Measurements from ENCODE around the gene CSK. TPM values are rescaled to one million over a fixed set of nuclear protein-coding genes. Genes with fewer than 3 reads are reported as not detected.

The CSK gene
- total RNA-seq, 1 donor from 2014 or later = 83.8 TPM

DNA sequence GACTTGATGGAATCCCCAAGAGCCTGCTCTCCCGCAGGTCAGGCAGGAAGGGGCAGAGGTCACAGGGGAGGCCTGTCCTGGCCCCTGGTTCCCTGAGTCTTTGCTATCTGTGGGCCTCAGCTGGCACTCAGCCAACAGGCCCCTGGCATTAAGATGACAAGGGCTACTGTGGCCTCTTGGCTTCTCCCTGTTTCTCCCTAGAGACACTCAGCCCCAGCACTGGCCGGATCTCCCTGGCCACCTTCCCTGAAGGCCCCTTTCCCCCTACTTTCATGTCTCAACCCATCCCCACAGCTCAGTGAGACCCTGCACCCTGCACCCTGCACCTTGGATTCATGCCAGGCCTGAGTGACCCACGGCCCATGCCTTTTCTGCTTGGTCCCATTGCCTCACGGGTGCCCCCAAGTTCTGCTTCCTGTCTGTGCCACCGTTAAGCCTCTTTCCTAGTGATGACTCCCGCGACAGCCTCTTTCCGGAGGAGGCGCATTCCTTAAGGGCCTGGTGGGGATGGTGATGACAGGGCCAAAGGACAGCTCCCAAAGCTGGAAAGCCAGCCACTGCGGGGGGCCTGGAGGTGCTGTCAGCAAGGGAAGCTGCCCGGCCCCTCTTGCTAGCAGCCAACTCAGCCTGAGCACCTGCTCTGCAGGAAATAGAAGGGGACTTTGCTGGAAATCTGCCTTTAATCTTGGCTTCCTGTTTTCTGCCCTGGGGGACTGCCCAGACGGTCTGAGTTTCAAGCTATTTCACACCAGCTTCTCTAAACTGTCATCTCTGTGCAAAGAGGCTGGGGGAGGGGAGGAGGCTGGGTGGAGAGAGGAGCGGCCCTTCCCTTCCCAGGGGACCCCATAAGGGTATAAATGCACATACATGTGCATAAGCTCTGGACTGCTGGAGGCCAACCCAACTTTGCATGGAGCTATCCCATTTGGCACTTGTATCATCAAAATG lies 4.8 kb upstream of the CSK start:
- Histone ChIP-seq H3K4me3 (no peak overlapping the region), H3K4me1 (peaks cover 53% of the 10 kb centered on the region), H3K27me3 (ENCODE audit: low read depth) (no peaks in the 10 kb centered on the region), H3K27ac (peak overlapping the region; percentile 76), H3K36me3 (no peaks in the 10 kb centered on the region), H3K9me3 (no peaks in the 10 kb centered on the region)
- TF ChIP-seq, protein P1, sequence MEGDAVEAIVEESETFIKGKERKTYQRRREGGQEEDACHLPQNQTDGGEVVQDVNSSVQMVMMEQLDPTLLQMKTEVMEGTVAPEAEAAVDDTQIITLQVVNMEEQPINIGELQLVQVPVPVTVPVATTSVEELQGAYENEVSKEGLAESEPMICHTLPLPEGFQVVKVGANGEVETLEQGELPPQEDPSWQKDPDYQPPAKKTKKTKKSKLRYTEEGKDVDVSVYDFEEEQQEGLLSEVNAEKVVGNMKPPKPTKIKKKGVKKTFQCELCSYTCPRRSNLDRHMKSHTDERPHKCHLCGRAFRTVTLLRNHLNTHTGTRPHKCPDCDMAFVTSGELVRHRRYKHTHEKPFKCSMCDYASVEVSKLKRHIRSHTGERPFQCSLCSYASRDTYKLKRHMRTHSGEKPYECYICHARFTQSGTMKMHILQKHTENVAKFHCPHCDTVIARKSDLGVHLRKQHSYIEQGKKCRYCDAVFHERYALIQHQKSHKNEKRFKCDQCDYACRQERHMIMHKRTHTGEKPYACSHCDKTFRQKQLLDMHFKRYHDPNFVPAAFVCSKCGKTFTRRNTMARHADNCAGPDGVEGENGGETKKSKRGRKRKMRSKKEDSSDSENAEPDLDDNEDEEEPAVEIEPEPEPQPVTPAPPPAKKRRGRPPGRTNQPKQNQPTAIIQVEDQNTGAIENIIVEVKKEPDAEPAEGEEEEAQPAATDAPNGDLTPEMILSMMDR (IDR thresholded peaks at IDR 0.05) = no peak
- no peak for DNase-seq
- intact Hi-C loops (cut with DNase I) = no loop called here
- peak; percentile 40 to 43 for ATAC-seq

- intact Hi-C loops (cut with DNase I) = no loop called here
- Histone ChIP-seq H3K27me3 (ENCODE audit: low read depth) (no peaks in the 10 kb centered on the region), H3K4me3 (no peak overlapping the region), H3K27ac (peak overlapping the region; percentile 76), H3K4me1 (peaks cover 57% of the 10 kb centered on the region), H3K36me3 (no peaks in the 10 kb centered on the region), H3K9me3 (no peaks in the 10 kb centered on the region)
- TF ChIP-seq, protein P1 (IDR thresholded peaks at IDR 0.05) = no peak
- no peak for ATAC-seq
- no peak for DNase-seq
Measured at GRCh38 chr15:74777769-74778598, 3.9 kb upstream of the CSK start.

GRCh38 chr15:74778599-74778970 lies 3.3 kb upstream of the CSK start:
- Histone ChIP-seq H3K4me1 (peaks cover 63% of the 10 kb centered on the region), H3K27ac (peak overlapping the region; percentile 76), H3K27me3 (ENCODE audit: low read depth) (no peaks in the 10 kb centered on the region), H3K9me3 (no peaks in the 10 kb centered on the region), H3K36me3 (no peaks in the 10 kb centered on the region), H3K4me3 (no peak overlapping the region)
- DNase-seq (no peak), ATAC-seq (no peak)
- intact Hi-C loops (cut with DNase I) = no loop called here
- TF ChIP-seq, protein P1 (IDR thresholded peaks at IDR 0.05) = no peak

DNA sequence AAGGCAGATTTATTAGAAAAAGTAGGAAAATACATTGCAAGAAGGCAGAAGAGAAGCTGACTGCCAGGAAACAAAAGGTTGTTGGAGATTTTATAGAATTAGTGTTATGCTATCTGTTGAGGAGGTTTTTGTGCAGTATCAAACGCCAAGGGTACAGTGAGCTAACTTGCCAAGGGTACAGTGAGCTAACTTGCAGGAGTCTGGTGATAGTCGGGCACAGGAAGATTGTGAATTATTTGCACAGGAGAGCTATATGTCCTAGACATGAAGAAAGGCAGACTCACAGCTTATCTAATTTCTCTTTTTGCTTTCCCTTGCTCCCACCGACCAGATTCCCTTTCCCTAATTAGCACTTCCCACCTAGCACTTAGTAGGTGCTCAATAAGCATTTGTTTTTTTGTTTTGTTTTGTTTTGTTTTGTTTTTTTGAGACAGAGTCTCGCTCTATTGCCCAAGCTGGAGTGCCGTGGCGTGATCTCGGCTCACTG lies 2.7 kb upstream of the CSK start:
- intact Hi-C loops (cut with DNase I) = no loop called here
- Histone ChIP-seq H3K36me3 (no peaks in the 10 kb centered on the region), H3K4me1 (peaks cover 69% of the 10 kb centered on the region), H3K9me3 (no peaks in the 10 kb centered on the region), H3K27ac (no peak overlapping the region), H3K4me3 (no peak overlapping the region), H3K27me3 (ENCODE audit: low read depth) (no peaks in the 10 kb centered on the region)
- ATAC-seq (no peak), DNase-seq (no peak)
- TF ChIP-seq, protein P1 (IDR thresholded peaks at IDR 0.05) = no peak

DNA sequence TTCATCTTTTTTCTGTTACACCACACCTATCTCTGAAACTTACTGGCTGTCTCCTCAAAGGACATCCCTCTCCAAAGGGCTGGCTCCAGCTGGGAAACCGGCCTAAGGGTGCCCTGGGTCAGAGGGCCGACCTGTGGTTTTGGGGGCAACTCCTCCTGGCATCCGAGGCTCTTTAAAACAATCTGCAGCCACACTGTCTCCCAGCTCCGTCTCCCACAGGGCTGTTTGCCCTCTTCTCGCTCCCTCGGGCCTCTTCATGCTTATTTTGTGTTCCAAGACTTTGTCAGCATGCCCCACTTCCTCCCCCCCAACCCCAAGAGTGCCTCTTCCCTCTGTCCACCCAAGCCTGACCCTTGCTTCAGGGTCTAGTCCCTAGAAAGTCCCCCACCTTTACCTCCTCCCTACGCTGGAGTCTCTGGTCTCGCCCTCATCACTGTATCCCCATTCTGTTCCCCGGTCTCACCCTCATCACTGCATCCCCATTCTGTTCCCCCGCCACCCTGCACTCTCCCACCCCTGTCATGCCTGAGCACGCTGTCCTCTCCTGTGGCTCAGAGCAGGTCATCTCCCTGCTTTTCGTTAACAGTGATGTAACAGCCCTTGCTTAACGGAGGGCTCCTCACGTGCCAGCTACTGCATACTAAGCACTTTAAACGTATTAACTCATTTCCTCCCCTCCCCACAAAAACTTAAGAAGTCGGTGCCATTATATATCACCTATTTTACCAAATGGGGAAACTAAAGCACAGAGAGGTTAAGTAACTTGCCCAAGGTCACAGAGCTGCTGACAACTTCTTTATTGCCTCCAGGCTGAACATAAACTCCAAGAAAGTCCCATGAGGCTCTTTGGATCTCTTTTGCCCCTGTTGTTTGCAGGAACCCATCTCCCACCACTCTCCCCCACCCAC lies 1.1 kb upstream of the CSK start:
- Histone ChIP-seq H3K36me3 (no peaks in the 10 kb centered on the region), H3K27me3 (ENCODE audit: low read depth) (no peaks in the 10 kb centered on the region), H3K9me3 (no peaks in the 10 kb centered on the region), H3K4me1 (peaks cover 79% of the 10 kb centered on the region), H3K4me3 (peak overlapping the region; percentile 77), H3K27ac (peak overlapping the region; percentile 58)
- DNase-seq (no peak), ATAC-seq (no peak)
- intact Hi-C loops (cut with DNase I) = no loop called here
- TF ChIP-seq, protein P1 (IDR thresholded peaks at IDR 0.05) = no peak
